Lower leg skin (tissue), 3 donors: ENCODE data around the gene ZNF414.

Experiments used
- CTCF ChIP-seq, 3 donors: fragments of 450-650 bp; IDR thresholded peaks; one replicate each; pipeline ENCODE4 v1.5.1; 2016; ENCODE audit warnings: antibody characterized with exemption in 3 of 3, mild to moderate bottlenecking in 3 of 3, moderate library complexity in 2 of 3
- POLR2A ChIP-seq, 2 donors: fragments of 450-650 bp; IDR thresholded peaks; one replicate each; pipeline ENCODE4 v1.6.1; 2016 to 2017; ENCODE audit warnings: antibody characterized with exemption in 2 of 2, mild to moderate bottlenecking in 1 of 2, moderate library complexity in 1 of 2

DNA sequence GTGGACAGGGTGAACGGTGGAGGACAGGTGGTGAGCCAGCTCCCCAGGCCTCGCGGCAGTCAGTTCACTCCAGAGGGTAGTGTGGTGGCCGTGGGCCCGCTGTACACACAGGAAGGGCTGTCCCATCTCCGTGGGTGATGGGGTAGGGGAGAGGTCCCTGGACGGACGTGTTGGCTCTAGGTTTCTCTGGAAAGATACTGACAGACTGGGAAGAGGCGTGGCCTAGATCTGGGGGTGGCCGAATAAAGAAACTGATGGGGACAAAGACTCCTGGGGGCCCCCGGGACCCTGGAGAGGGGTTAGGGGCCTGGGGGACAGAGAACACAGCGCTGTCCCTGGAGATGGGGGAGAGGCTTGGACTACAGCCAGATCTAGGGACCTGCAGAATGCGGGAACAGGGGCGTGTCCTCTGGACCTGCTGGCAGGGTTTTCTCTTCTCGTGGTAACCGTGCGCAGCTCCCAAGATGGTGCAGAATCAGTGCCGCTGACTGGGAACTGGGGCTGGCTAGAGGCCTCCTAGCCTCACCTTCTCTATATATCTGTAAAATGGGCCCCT lies 7.5 kb downstream of the ZNF414 start:
- TF ChIP-seq CTCF (IDR thresholded peaks at IDR 0.05), result no peak
- no peak for TF ChIP-seq POLR2A (IDR thresholded peaks at IDR 0.05)
